Activated CD8-positive, alpha-beta T cell treated with anti-CD3 and anti-CD28 coated beads for 36 hours (primary cell): Measurements from ENCODE around the gene SF3B3. TPM values are rescaled to one million over a fixed set of nuclear protein-coding genes. Genes with fewer than 3 reads are reported as not detected.

Source experiments
- ATAC-seq: fragments of 200-7000 bp; cut with Tn5 transposase; one replicate; pipeline ENCODE4 v1.10.0; 2021; ENCODE audit warnings: mild to moderate bottlenecking, moderate library complexity
- CTCF ChIA-PET: fragments of 350-600 bp; sonication (Branson Sonifier 250); formaldehyde crosslinking; loops from one replicate; lab custom pipeline; 2021; ENCODE audit warnings: antibody characterized with exemption; lab: Charles Lee
- POLR2A ChIA-PET: fragments of 350-600 bp; sonication (Branson Sonifier 250); formaldehyde crosslinking; loops from one replicate; lab custom pipeline; 2021; ENCODE audit warnings: antibody characterized with exemption; lab: Charles Lee
- DNase-seq: peaks from one replicate; pipeline ENCODE4 v3.0.0-alpha.2; 2020
- H3K27ac Mint-ChIP-seq: one replicate; pipeline ENCODE4 v1.8.0; 2021; ENCODE audit warnings: mild to moderate bottlenecking, mixed read lengths
- H3K27me3 Mint-ChIP-seq: one replicate; pipeline ENCODE4 v1.8.0; 2021; ENCODE audit warnings: mixed read lengths
- H3K36me3 Mint-ChIP-seq: one replicate; pipeline ENCODE4 v1.8.0; 2021; ENCODE audit warnings: low read depth, mixed read lengths
- H3K4me1 Mint-ChIP-seq: one replicate; pipeline ENCODE4 v1.8.0; 2021; ENCODE audit warnings: low read depth, mixed read lengths
- H3K4me3 Mint-ChIP-seq: one replicate; pipeline ENCODE4 v1.8.0; 2021; ENCODE audit warnings: mild to moderate bottlenecking, moderate library complexity, mixed read lengths
- H3K9me3 Mint-ChIP-seq: one replicate; pipeline ENCODE4 v1.8.0; 2021; ENCODE audit warnings: mixed read lengths
- CTCF ChIP-seq: fragments of 200-600 bp; IDR thresholded peaks from one replicate; pipeline ENCODE4 v1.8.0; 2022; ENCODE audit warnings: antibody characterized with exemption, mild to moderate bottlenecking
- intact Hi-C: fragments of 100-400 bp; cut with micrococcal nuclease; formaldehyde crosslinking; loops from one replicate; pipeline ENCODE4 v1.10.0; 2022
- total RNA-seq, 2 experiments: library from RNA; stranded (reverse); gene quantifications; one replicate each; pipeline ENCODE4 v1.2.3, GENCODE V29; 2021

The SF3B3 gene
- total RNA-seq, 2 experiments from 2014 or later = 543 to 552 TPM

DNA sequence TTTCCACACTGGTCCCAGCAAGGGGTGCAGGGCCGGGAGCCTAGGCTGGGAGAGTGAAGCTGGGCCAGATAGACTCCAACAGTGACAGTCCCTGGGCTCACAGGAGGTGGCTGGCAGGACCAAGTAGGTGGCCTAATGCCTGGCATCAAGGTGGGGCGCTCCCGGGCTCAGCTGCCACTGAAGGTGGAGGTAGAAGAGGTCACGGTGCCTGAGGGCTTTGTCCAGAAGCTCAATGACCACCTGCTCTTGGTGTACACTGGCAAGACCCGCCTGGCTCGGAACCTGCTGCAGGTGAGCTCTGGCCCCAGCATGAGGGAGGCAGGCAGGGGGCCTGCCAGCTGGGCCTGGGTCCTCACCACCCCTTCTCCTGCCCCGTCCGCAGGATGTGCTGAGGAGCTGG is 45.4 kb upstream of the SF3B3 start:
- Mint-ChIP-seq H3K27me3 (no peaks in the 10 kb centered on the region), H3K4me1 (peaks cover 29% of the 10 kb centered on the region), H3K9me3 (no peaks in the 10 kb centered on the region), H3K4me3 (no peak overlapping the region), H3K36me3 (peaks cover 3% of the 10 kb centered on the region), H3K27ac (peak overlapping the region; percentile 92)
- TF ChIP-seq CTCF = no peak
- no peak for ATAC-seq
- POLR2A ChIA-PET = interaction anchor here (0.5 to 3.5 kb wide), 10 partner anchors 10 to 131 kb away, joined by 3 to 27 read pairs (median 5); partner anchors contain the start of genes COG4, DDX19A and ST3GAL2
- CTCF ChIA-PET = interaction anchor here (0.9 to 2.0 kb wide), 4 partner anchors 14 to 128 kb away, joined by 3 to 7 read pairs (median 4); no protein-coding TSS in a partner anchor
- no peak for DNase-seq
- intact Hi-C loops = loop anchor here (5.0 kb wide), 1 partner anchor 86 kb away; no protein-coding TSS in a partner anchor

- TF ChIP-seq CTCF = no peak
- Mint-ChIP-seq H3K27me3 (no peaks in the 10 kb centered on the region), H3K4me3 (no peak overlapping the region), H3K9me3 (no peaks in the 10 kb centered on the region), H3K27ac (peak overlapping the region; percentile 25), H3K36me3 (peaks cover 3% of the 10 kb centered on the region), H3K4me1 (peaks cover 29% of the 10 kb centered on the region)
- ChIA-PET CTCF (interaction anchor here (1.0 to 1.1 kb wide), 2 partner anchors 84 to 129 kb away, joined by 4 to 5 read pairs; no protein-coding TSS in a partner anchor), POLR2A (interaction anchor here (1.3 to 3.5 kb wide), 7 partner anchors 9 to 132 kb away, joined by 3 to 27 read pairs (median 5); partner anchors contain the start of genes COG4 and DDX19A)
- DNase-seq (no peak), ATAC-seq (no peak)
- intact Hi-C loops = loop anchor here (5.0 kb wide), 1 partner anchor 87 kb away; no protein-coding TSS in a partner anchor
These were observed 44.7 kb upstream of the SF3B3 start for GRCh38 chr16:70478912-70479341.

DNA sequence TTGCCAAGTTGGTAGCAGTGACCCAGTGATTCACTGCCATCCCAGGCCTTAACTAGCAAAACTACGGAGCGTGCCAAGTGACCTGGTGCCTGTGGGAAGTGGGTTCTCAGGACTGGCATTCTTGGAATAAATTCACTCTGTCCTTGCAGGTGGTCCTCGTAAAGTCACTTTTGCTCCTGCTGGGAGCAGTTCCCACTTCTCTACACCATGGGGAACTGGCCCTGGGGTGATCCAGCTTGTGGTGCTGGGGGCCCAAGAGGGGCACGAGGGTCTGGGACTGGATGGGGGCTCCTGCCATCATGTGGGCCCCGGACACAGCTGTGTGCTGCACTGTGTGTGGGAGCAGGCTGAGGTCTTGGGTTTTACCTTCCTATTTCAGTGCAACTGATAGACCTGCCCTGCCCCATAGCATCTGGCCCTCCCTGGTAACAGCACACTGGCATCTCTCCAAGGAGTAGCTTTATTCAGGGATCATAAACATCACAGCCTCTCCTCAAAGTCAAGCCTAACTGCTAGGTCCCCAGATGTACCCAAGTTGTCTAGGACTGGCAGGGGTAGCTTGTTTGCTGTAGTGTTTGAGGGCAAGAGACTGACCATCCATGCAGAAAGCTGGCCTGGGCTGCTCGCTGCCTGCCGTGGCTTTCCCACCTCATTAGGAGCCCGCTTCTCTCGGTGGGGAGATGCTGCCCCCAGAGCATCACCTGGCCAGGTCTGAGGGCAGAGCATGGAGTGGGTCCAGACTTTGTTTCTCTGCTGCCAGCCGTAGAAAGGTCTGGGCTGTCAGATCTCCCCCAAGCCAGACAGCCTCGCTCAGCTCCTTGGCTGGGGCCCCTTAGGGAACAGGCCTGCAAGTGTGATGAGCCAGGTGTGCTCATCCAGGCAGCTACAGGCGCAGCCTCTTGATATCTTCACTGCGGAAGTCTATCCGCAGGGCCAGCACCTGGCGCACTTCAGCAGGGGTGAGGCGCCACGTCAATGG is 43.2 kb upstream of the SF3B3 start:
- CTCF ChIA-PET = no interaction called here
- H3K27ac Mint-ChIP-seq = no peak overlapping the region
- H3K4me3 Mint-ChIP-seq = no peak overlapping the region
- H3K4me1 Mint-ChIP-seq = peaks cover 29% of the 10 kb centered on the region
- POLR2A ChIA-PET = interaction anchor here (0.8 to 2.0 kb wide), 3 partner anchors 8 to 43 kb away, joined by 3 to 5 read pairs (median 4); partner anchors contain the start of genes COG4 and SF3B3
- no peaks in the 10 kb centered on the region for H3K27me3 Mint-ChIP-seq
- intact Hi-C loops = no loop called here
- ATAC-seq (no peak), DNase-seq (no peak)
- peaks cover 3% of the 10 kb centered on the region for H3K36me3 Mint-ChIP-seq
- no peak for TF ChIP-seq CTCF
- H3K9me3 Mint-ChIP-seq = no peaks in the 10 kb centered on the region

- ChIA-PET CTCF (no interaction called here), POLR2A (interaction anchor here (0.6 kb wide), 1 partner anchor 9 kb away, joined by 3 read pairs; no protein-coding TSS in a partner anchor)
- Mint-ChIP-seq H3K36me3 (no peaks in the 10 kb centered on the region), H3K27ac (no peak overlapping the region), H3K4me3 (no peak overlapping the region), H3K4me1 (peaks cover 18% of the 10 kb centered on the region), H3K27me3 (no peaks in the 10 kb centered on the region), H3K9me3 (no peaks in the 10 kb centered on the region)
- DNase-seq (no peak), ATAC-seq (no peak)
- intact Hi-C loops = no loop called here
- no peak for TF ChIP-seq CTCF
These were observed 41.6 kb upstream of the SF3B3 start for GRCh38 chr16:70481929-70482536.
